WTC11 (cell line): Measurements from ENCODE around the gene NDUFS5. TPM values are rescaled to one million over a fixed set of nuclear protein-coding genes. Genes with fewer than 3 reads are reported as not detected.
"Not testable (repeated sequence)": the region's sequence is repeated elsewhere in the genome, so short reads cannot be mapped to it uniquely, and the experiment has no call there.

Experiments
- ATAC-seq: fragments of 200-7000 bp; cut with Tn5 transposase; 2 replicates; pipeline ENCODE4 v1.10.0; 2021; ENCODE audit warnings: mild to moderate bottlenecking, moderate library complexity
- CTCF ChIA-PET: fragments of 300-600 bp; sonication (Branson Sonifier 250); formaldehyde crosslinking; loops from one replicate; lab custom pipeline; 2021; ENCODE audit warnings: antibody characterized with exemption; lab: Charles Lee
- POLR2A ChIA-PET: fragments of 350-600 bp; sonication (Branson Sonifier 250); formaldehyde crosslinking; loops from one replicate; lab custom pipeline; 2021; ENCODE audit warnings: antibody characterized with exemption; lab: Charles Lee
- DNase-seq: peaks from one replicate; pipeline ENCODE4 v3.0.0; 2021; ENCODE audit warnings: low spot score
- H3K27ac Mint-ChIP-seq: 2 replicates; pipeline ENCODE4 v1.8.0; 2021; ENCODE audit warnings: mixed read lengths
- H3K27me3 Mint-ChIP-seq: 2 replicates; pipeline ENCODE4 v1.8.0; 2021; ENCODE audit warnings: low read depth, mild to moderate bottlenecking, moderate library complexity, mixed read lengths
- H3K36me3 Mint-ChIP-seq: 2 replicates; pipeline ENCODE4 v1.8.0; 2021; ENCODE audit warnings: mixed read lengths
- H3K4me1 Mint-ChIP-seq: 2 replicates; pipeline ENCODE4 v1.8.0; 2022; ENCODE audit warnings: mixed read lengths
- H3K4me3 Mint-ChIP-seq: 2 replicates; pipeline ENCODE4 v1.8.0; 2021; ENCODE audit warnings: mild to moderate bottlenecking, moderate library complexity, mixed read lengths
- H3K9me3 Mint-ChIP-seq: 2 replicates; pipeline ENCODE4 v1.8.0; 2021; ENCODE audit warnings: mixed read lengths
- ETV6 ChIP-seq: sonication (generic); formaldehyde crosslinking; IDR thresholded peaks from 2 replicates; pipeline ENCODE4 v1.8.1; 2022; ENCODE audit warnings: mild to moderate bottlenecking, missing genetic modification reagents
- FOXJ3 ChIP-seq: sonication (generic); formaldehyde crosslinking; IDR thresholded peaks from 2 replicates; pipeline ENCODE4 v1.9.0; 2021; ENCODE audit warnings: missing genetic modification reagents, mild to moderate bottlenecking, borderline replicate concordance
- GABPB1 ChIP-seq: sonication (generic); formaldehyde crosslinking; IDR thresholded peaks from 2 replicates; pipeline ENCODE4 v1.8.1; 2023; ENCODE audit warnings: mild to moderate bottlenecking, missing genetic modification reagents
- JAZF1 ChIP-seq: fragments of 250-450 bp; sonication (Bioruptor Pico); IDR thresholded peaks from 2 replicates; pipeline ENCODE4 v1.9.0; 2021; ENCODE audit warnings: moderate library complexity, mild to moderate bottlenecking, inconsistent platforms
- NFATC4 ChIP-seq: fragments of 250-450 bp; sonication (Bioruptor Pico); IDR thresholded peaks from 2 replicates; pipeline ENCODE4 v1.9.0; 2021; ENCODE audit warnings: mild to moderate bottlenecking
- OVOL2 ChIP-seq: fragments of 250-450 bp; sonication (Bioruptor Pico); IDR thresholded peaks from 2 replicates; pipeline ENCODE4 v1.9.0; 2021; ENCODE audit warnings: mild to moderate bottlenecking, borderline replicate concordance
- PRRX2 ChIP-seq: fragments of 250-450 bp; sonication (Bioruptor Pico); IDR thresholded peaks from 2 replicates; pipeline ENCODE4 v1.8.0; 2021; ENCODE audit warnings: mild to moderate bottlenecking
- RELA ChIP-seq: sonication (generic); formaldehyde crosslinking; IDR thresholded peaks from 2 replicates; pipeline ENCODE4 v1.8.1; 2022; ENCODE audit warnings: missing genetic modification reagents, mild to moderate bottlenecking, borderline replicate concordance
- SMAD4 ChIP-seq: sonication (generic); formaldehyde crosslinking; IDR thresholded peaks from 2 replicates; pipeline ENCODE4 v1.8.0; 2022; ENCODE audit warnings: mild to moderate bottlenecking, missing genetic modification reagents
- TEAD1 ChIP-seq: sonication (generic); formaldehyde crosslinking; IDR thresholded peaks from 2 replicates; pipeline ENCODE4 v1.8.0; 2022; ENCODE audit warnings: mild to moderate bottlenecking, missing genetic modification reagents
- ZNF671 ChIP-seq: fragments of 250-450 bp; sonication (Bioruptor Pico); IDR thresholded peaks from 2 replicates; pipeline ENCODE4 v1.8.0; 2021; ENCODE audit warnings: mild to moderate bottlenecking
- total RNA-seq: library from RNA; stranded (reverse); gene quantifications from 3 replicates; pipeline ENCODE4 v1.2.3, GENCODE V29; 2021
- TF ChIP-seq, protein P1 (sequence below): sonication (generic); formaldehyde crosslinking; IDR thresholded peaks from 2 replicates; pipeline ENCODE4 v1.8.0; 2022; ENCODE audit warnings: mild to moderate bottlenecking, missing genetic modification reagents
- TF ChIP-seq, protein P2 (sequence below): sonication (generic); formaldehyde crosslinking; IDR thresholded peaks from 2 replicates; pipeline ENCODE4 v1.8.1; 2023; ENCODE audit warnings: mild to moderate bottlenecking, missing genetic modification reagents, moderate library complexity
- TF ChIP-seq, protein P3 (sequence below): fragments of 250-450 bp; sonication (Bioruptor Pico); IDR thresholded peaks from 2 replicates; pipeline ENCODE4 v1.9.0; 2021; ENCODE audit warnings: mild to moderate bottlenecking, borderline replicate concordance
- TF ChIP-seq, protein P4 (sequence below): fragments of 250-450 bp; sonication (Bioruptor Pico); IDR thresholded peaks from 2 replicates; pipeline ENCODE4 v1.9.0; 2021; ENCODE audit warnings: moderate library complexity, mild to moderate bottlenecking, inconsistent platforms, borderline replicate concordance
- TF ChIP-seq, protein P5 (sequence below): fragments of 250-450 bp; sonication (Bioruptor Pico); conservative IDR thresholded peaks from 2 replicates; pipeline ENCODE4 v1.9.0; 2021; ENCODE audit warnings: mild to moderate bottlenecking
- TF ChIP-seq, protein P6 (sequence below): sonication (generic); formaldehyde crosslinking; IDR thresholded peaks from 2 replicates; pipeline ENCODE4 v1.8.1; 2022; ENCODE audit warnings: mild to moderate bottlenecking, missing genetic modification reagents, moderate library complexity, borderline replicate concordance
- TF ChIP-seq, protein P7 (sequence below): fragments of 250-450 bp; sonication (Bioruptor Pico); IDR thresholded peaks from 2 replicates; pipeline ENCODE4 v2.1.2; 2022; ENCODE audit warnings: mild to moderate bottlenecking, moderate library complexity

Gene NDUFS5
- total RNA-seq, 1 experiment from 2014 or later, result 402 TPM

DNA sequence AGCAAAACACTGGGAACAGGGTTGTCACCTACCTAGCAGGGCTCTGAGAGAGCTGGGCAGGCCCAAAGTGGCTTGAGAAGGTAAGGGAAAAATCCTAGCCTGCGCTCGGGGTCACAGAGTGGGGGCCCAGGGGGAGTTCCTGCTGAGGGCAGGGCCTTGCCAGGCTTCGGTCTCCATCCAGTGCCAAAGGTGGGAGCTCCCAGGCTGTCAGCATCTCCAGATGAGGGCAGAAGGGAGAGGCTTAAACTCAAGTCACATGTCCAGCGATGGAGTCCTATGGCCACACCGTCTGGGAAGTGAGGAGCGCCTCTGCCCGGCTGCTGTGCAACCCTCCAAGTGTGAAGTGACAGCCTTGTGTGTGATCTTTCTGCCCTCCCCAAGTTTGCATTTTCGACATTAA lies 11.2 kb upstream of the NDUFS5 start:
- peaks cover 22% of the 10 kb centered on the region for H3K36me3 Mint-ChIP-seq
- not testable (repeated sequence) for H3K9me3 Mint-ChIP-seq, H3K27me3 Mint-ChIP-seq, DNase-seq, H3K27ac Mint-ChIP-seq, H3K4me3 Mint-ChIP-seq
- peak; percentile 31 for ATAC-seq
- H3K4me1 Mint-ChIP-seq, result peaks cover 22% of the 10 kb centered on the region
- ChIA-PET POLR2A (interaction anchor here (1.0 to 3.2 kb wide), 4 partner anchors 8 to 19 kb away, joined by 3 to 15 read pairs (median 5); partner anchors contain the start of gene NDUFS5), CTCF (interaction anchor here (0.6 to 1.1 kb wide), 2 partner anchors 78 to 447 kb away, joined by 3 read pairs; no protein-coding TSS in a partner anchor)
- TF ChIP-seq, protein P1, sequence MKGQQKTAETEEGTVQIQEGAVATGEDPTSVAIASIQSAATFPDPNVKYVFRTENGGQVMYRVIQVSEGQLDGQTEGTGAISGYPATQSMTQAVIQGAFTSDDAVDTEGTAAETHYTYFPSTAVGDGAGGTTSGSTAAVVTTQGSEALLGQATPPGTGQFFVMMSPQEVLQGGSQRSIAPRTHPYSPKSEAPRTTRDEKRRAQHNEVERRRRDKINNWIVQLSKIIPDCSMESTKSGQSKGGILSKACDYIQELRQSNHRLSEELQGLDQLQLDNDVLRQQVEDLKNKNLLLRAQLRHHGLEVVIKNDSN, result peak; percentile 59
- TF ChIP-seq, protein P2, sequence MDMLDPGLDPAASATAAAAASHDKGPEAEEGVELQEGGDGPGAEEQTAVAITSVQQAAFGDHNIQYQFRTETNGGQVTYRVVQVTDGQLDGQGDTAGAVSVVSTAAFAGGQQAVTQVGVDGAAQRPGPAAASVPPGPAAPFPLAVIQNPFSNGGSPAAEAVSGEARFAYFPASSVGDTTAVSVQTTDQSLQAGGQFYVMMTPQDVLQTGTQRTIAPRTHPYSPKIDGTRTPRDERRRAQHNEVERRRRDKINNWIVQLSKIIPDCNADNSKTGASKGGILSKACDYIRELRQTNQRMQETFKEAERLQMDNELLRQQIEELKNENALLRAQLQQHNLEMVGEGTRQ, result peak; percentile 69

DNA sequence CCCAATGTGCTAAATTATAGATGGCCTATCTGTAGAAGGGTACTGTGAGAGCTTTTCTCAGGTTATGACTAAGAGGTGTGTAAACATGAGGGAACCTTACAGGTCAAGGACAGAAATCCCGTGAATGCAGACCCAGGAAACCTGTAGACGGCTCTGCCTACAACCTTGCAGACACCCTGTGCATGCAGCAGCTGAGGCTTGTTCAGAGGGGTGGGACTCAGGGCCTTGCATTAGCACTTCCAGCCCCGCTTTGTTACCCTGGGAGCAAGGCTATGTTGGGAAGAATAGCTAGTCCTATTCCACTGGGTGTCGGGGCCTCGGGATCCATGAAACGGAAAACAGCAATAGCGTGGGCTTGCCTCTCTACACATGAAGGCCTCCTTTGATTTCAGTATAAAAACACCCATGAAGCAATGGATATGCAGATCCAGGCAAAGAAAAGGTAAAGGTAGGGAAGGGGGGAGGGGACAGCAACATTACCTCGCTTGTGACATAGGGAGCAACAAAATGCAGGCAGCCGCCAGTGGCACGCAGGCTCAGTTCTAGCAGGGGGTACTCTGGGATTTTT lies 9.5 kb upstream of the NDUFS5 start:
- no peaks in the 10 kb centered on the region for H3K27me3 Mint-ChIP-seq
- peaks cover 13% of the 10 kb centered on the region for H3K36me3 Mint-ChIP-seq
- ChIA-PET CTCF (interaction anchor here (0.6 to 1.2 kb wide), 5 partner anchors 10 to 76 kb away, joined by 3 to 5 read pairs (median 3); no protein-coding TSS in a partner anchor), POLR2A (interaction anchor here (2.1 to 3.2 kb wide), 2 partner anchors 10 kb away, joined by 7 to 15 read pairs; partner anchors contain the start of gene NDUFS5)
- H3K4me3 Mint-ChIP-seq, result peak overlapping the region; percentile 26
- peaks cover 22% of the 10 kb centered on the region for H3K4me1 Mint-ChIP-seq
- no peak for TF ChIP-seq SMAD4
- TF ChIP-seq ETV6, result 0 out of 2 replicates have a peak, but pooled peaks have one; percentile 32
- ATAC-seq, result peak; percentile 89
- DNase-seq, result peak; percentile 49
- H3K9me3 Mint-ChIP-seq, result peaks cover 4% of the 10 kb centered on the region
- peak overlapping the region; percentile 81 for H3K27ac Mint-ChIP-seq

DNA sequence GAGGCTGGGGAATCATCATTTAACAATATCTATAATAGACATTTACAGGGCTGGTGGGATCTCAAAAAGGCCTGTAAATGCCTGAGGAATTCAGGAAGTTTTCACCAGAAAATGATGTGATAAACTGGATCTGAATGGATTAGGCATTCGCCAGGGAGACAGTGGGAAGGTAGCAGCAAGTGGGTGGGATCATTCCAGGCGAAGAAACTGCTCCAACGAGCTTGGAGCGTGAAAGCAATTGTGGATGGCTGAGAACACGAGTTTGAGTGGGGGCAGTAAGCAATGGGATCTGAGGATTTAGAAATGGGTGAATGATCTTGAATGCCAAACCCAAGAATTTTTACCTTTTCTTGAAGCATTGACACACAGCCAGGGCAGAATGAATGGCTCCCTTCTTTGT lies 8.9 kb upstream of the NDUFS5 start:
- no peak overlapping the region for H3K4me3 Mint-ChIP-seq
- H3K9me3 Mint-ChIP-seq, result no peaks in the 10 kb centered on the region
- peak overlapping the region; percentile 81 for H3K27ac Mint-ChIP-seq
- no peak for ATAC-seq
- POLR2A ChIA-PET, result interaction anchor here (2.1 to 3.2 kb wide), 2 partner anchors 9 to 10 kb away, joined by 7 to 15 read pairs; partner anchors contain the start of gene NDUFS5
- no peak for DNase-seq
- H3K4me1 Mint-ChIP-seq, result peaks cover 22% of the 10 kb centered on the region
- CTCF ChIA-PET, result interaction anchor here (1.1 kb wide), 1 partner anchor 75 kb away, joined by 4 read pairs; no protein-coding TSS in a partner anchor
- no peaks in the 10 kb centered on the region for H3K27me3 Mint-ChIP-seq
- H3K36me3 Mint-ChIP-seq, result peaks cover 7% of the 10 kb centered on the region
- TF ChIP-seq JAZF1 (no peak), TEAD1 (no peak), ZNF671 (CRISPR knock-in tag) (no peak), GABPB1 (CRISPR knock-in tag) (no peak), RELA (CRISPR knock-in tag) (no peak), PRRX2 (no peak), NFATC4 (CRISPR knock-in tag) (no peak), FOXJ3 (CRISPR knock-in tag) (no peak), OVOL2 (CRISPR knock-in tag) (no peak)
- TF ChIP-seq, protein P3, sequence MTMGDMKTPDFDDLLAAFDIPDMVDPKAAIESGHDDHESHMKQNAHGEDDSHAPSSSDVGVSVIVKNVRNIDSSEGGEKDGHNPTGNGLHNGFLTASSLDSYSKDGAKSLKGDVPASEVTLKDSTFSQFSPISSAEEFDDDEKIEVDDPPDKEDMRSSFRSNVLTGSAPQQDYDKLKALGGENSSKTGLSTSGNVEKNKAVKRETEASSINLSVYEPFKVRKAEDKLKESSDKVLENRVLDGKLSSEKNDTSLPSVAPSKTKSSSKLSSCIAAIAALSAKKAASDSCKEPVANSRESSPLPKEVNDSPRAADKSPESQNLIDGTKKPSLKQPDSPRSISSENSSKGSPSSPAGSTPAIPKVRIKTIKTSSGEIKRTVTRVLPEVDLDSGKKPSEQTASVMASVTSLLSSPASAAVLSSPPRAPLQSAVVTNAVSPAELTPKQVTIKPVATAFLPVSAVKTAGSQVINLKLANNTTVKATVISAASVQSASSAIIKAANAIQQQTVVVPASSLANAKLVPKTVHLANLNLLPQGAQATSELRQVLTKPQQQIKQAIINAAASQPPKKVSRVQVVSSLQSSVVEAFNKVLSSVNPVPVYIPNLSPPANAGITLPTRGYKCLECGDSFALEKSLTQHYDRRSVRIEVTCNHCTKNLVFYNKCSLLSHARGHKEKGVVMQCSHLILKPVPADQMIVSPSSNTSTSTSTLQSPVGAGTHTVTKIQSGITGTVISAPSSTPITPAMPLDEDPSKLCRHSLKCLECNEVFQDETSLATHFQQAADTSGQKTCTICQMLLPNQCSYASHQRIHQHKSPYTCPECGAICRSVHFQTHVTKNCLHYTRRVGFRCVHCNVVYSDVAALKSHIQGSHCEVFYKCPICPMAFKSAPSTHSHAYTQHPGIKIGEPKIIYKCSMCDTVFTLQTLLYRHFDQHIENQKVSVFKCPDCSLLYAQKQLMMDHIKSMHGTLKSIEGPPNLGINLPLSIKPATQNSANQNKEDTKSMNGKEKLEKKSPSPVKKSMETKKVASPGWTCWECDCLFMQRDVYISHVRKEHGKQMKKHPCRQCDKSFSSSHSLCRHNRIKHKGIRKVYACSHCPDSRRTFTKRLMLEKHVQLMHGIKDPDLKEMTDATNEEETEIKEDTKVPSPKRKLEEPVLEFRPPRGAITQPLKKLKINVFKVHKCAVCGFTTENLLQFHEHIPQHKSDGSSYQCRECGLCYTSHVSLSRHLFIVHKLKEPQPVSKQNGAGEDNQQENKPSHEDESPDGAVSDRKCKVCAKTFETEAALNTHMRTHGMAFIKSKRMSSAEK (CRISPR knock-in tag), result no peak
- TF ChIP-seq, protein P4, sequence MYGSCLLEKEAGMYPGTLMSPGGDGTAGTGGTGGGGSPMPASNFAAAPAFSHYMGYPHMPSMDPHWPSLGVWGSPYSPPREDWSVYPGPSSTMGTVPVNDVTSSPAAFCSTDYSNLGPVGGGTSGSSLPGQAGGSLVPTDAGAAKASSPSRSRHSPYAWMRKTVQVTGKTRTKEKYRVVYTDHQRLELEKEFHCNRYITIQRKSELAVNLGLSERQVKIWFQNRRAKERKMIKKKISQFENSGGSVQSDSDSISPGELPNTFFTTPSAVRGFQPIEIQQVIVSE, result no peak
- TF ChIP-seq, protein P5, sequence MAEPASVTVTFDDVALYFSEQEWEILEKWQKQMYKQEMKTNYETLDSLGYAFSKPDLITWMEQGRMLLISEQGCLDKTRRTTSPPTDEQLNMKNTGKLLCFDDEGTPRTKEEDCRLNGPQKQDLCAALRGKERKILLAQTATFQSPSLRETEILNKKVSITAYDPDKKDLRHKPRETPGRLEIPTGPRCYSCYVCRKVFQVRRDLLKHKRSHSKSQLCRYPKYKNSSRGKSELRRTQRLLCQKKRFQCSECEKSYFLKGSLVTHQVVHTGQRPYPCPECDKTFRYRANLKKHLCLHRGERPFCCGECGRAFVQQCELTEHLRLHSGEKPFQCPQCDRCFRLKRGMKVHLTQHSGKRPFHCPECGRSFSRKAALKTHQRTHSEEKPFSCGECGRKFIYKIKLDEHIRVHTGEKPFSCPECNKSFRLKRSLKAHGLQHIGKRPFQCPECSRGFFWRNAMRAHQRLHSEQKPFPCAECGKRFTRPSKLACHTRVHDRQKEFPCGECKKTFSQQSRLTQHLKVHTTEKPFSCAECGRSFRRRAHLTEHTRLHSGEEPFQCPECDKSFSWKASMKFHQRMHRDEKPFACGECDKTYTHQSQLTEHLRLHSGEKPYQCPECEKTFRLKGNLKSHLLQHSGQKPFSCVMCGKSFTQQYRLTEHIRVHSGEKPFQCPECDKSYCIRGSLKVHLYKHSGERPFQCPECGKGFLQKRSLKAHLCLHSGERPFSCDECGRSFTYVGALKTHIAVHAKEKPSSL (CRISPR knock-in tag), result no peak
- TF ChIP-seq, protein P6, sequence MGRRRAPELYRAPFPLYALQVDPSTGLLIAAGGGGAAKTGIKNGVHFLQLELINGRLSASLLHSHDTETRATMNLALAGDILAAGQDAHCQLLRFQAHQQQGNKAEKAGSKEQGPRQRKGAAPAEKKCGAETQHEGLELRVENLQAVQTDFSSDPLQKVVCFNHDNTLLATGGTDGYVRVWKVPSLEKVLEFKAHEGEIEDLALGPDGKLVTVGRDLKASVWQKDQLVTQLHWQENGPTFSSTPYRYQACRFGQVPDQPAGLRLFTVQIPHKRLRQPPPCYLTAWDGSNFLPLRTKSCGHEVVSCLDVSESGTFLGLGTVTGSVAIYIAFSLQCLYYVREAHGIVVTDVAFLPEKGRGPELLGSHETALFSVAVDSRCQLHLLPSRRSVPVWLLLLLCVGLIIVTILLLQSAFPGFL (CRISPR knock-in tag), result no peak
- TF ChIP-seq, protein P7, sequence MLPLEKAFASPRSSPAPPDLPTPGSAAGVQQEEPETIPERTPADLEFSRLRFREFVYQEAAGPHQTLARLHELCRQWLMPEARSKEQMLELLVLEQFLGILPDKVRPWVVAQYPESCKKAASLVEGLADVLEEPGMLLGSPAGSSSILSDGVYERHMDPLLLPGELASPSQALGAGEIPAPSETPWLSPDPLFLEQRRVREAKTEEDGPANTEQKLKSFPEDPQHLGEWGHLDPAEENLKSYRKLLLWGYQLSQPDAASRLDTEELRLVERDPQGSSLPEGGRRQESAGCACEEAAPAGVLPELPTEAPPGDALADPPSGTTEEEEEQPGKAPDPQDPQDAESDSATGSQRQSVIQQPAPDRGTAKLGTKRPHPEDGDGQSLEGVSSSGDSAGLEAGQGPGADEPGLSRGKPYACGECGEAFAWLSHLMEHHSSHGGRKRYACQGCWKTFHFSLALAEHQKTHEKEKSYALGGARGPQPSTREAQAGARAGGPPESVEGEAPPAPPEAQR, result no peak
